Pancreas (tissue), 10 donors: ENCODE measurements around the gene UVRAG. TPM values are rescaled to one million over a fixed set of nuclear protein-coding genes. Genes with fewer than 3 reads are reported as not detected.

Experiments
- ATAC-seq, 4 donors: fragments of 200-7000 bp; cut with Tn5 transposase; one replicate each; pipeline versions ENCODE4 v1.8.0 to v1.9.1; 2020; ENCODE audit warnings: mild to moderate bottlenecking in 4 of 4, moderate library complexity in 4 of 4
- DNase-seq, 6 donors: peaks; one replicate each; pipeline ENCODE4 v3.0.0-alpha.2; 2020
- FAIRE-seq: peaks from 2 replicates; lab custom pipeline; 2012; peaks lifted over from hg19 to GRCh38; lab: Jason Lieb, UNC
- H3K27ac ChIP-seq, 4 donors: fragments of 200-600 bp; sonication (generic); 1 replicate in 3 of 4; 2 replicates in 1 of 4; pipeline versions ENCODE4 v1.5.0 to v1.8.0; 2020
- H3K27me3 ChIP-seq, 4 donors: fragments of 200-600 bp; one replicate each; pipeline ENCODE4 v1.8.0; 2021
- H3K36me3 ChIP-seq, 3 donors: fragments of 200-600 bp; sonication (generic) in 1 of 3; one replicate each; pipeline versions ENCODE4 v1.5.0 to v1.8.0; 2020 to 2021
- H3K4me1 ChIP-seq, 3 donors: fragments of 200-600 bp; one replicate each; pipeline ENCODE4 v1.8.0; 2021
- H3K4me3 ChIP-seq, 4 donors: fragments of 200-600 bp; sonication (generic) in 2 of 4; one replicate each; pipeline versions ENCODE4 v1.5.0 to v1.8.0; 2020 to 2021
- H3K9me3 ChIP-seq, 4 donors: fragments of 200-600 bp; one replicate each; pipeline ENCODE4 v1.8.0; 2021
- WGBS, 2 donors: extraction: QIAGEN DNeasy Blood & Tissue Kit; methylation state at CpG; one replicate each; pipeline ENCODE4 v1.1.7; 2013; 5-methylcytosine and 5-hydroxymethylcytosine counted together
- intact Hi-C, 3 donors: fragments of 100-400 bp; cut with DNase I; formaldehyde crosslinking; loops; one replicate each; pipeline versions ENCODE4 v1.11.1 to v1.14.2; 2022
- polyA plus RNA-seq, 2 donors: library from polyadenylated mRNA; stranded (reverse); fragments of 200-250 nt; gene quantifications; one replicate each; pipeline ENCODE4 v1.2.3, GENCODE V29; 2013
- total RNA-seq, 6 donors: library from RNA; stranded (reverse); fragmentation: NEBNext Ultra II Directional in 4 of 6; extraction: Animal tissue kit (Norgen Biotek cat#: 25700) in 4 of 6; gene quantifications; one replicate each; pipeline versions ENCODE4 v1.2.1 to v1.2.4, GENCODE V29; 2021 to 2023
- TF ChIP-seq, protein P1 (sequence below), 4 donors: fragments of 200-600 bp; sonication (generic) in 3 of 4; IDR thresholded peaks; one replicate each; pipeline versions ENCODE4 v1.5.0 to v1.8.0; 2021; ENCODE audit warnings: antibody characterized with exemption in 4 of 4
- donor health status: healthy with polysubstance abuse.
- donor health status: DM: no; HTN: no; CAD: no; lungs with moderate emphysema.
- donor health status: DM: no; HTN: no; CAD: no.
- donor health status: control.
- donor health status: control.
- donor health status: Bipolar disorder and iron deficiency.
- donor health status: DM: yes; HTN: yes; CAD: no.
- donor health status: DM: no; HTN: no; CAD: no.
- donor health status: DM: no; HTN: no; CAD: no.
- donor health status: DM: yes; HTN: yes; CAD: no.

Gene UVRAG
- total and polyA plus RNA-seq, 8 donors = 3.3 to 17.2 (median 7.6) TPM

DNA sequence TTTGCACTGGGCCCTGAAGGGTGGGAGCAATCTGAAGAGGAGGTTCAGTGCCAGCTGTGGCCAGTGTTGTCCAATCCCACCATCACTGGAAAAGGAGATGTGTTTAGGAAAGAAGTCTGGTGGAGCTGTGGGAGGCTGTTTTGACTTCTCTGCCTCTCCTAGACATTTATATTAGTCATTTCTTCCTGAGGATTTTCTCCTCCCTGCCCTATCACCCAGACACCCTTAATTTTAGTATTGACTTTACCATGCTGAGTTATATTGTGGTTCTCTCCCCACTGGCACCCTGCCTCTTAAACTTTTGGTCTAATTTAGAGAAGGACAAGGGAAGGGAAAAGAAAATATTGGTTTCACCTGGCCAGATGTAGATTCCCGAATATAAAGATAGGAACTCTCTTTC lies 232.2 kb downstream of the UVRAG start:
- no peak for FAIRE-seq
- TF ChIP-seq, protein P1, sequence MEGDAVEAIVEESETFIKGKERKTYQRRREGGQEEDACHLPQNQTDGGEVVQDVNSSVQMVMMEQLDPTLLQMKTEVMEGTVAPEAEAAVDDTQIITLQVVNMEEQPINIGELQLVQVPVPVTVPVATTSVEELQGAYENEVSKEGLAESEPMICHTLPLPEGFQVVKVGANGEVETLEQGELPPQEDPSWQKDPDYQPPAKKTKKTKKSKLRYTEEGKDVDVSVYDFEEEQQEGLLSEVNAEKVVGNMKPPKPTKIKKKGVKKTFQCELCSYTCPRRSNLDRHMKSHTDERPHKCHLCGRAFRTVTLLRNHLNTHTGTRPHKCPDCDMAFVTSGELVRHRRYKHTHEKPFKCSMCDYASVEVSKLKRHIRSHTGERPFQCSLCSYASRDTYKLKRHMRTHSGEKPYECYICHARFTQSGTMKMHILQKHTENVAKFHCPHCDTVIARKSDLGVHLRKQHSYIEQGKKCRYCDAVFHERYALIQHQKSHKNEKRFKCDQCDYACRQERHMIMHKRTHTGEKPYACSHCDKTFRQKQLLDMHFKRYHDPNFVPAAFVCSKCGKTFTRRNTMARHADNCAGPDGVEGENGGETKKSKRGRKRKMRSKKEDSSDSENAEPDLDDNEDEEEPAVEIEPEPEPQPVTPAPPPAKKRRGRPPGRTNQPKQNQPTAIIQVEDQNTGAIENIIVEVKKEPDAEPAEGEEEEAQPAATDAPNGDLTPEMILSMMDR (IDR thresholded peaks at IDR 0.05) = no peak
- Histone ChIP-seq H3K27me3 (no peaks in the 10 kb centered on the region), H3K9me3 (no peaks in the 10 kb centered on the region), H3K4me1 (peaks cover 6 to 47% (median 25%) of the 10 kb centered on the region in 3 donors), H3K36me3 (no peaks in the 10 kb centered on the region), H3K4me3 (no peak overlapping the region), H3K27ac (peak overlapping the region in 1 of 4 donors; percentile 39)
- peak in 2 of 4 donors; percentile 28 to 44 for ATAC-seq
- intact Hi-C loops = no loop called here
- WGBS, 2 donors = 38 to 52% methylated on average over 1 of the region's 1 CpG
- DNase-seq = peak in 1 of 6 donors; percentile 26

- peaks cover 6 to 47% (median 25%) of the 10 kb centered on the region in 3 donors for H3K4me1 ChIP-seq
- H3K9me3 ChIP-seq = no peaks in the 10 kb centered on the region
- DNase-seq = no peak
- no peak overlapping the region for H3K4me3 ChIP-seq
- FAIRE-seq = no peak
- no peaks in the 10 kb centered on the region for H3K36me3 ChIP-seq
- no peaks in the 10 kb centered on the region for H3K27me3 ChIP-seq
- ATAC-seq = no peak
- TF ChIP-seq, protein P1 (IDR thresholded peaks at IDR 0.05) = no peak
- intact Hi-C loops = no loop called here
- H3K27ac ChIP-seq = no peak overlapping the region
Observed at GRCh38 chr11:76047766-76048165, 232.8 kb downstream of the UVRAG start.

- H3K27me3 ChIP-seq = no peaks in the 10 kb centered on the region
- ATAC-seq = peak in 1 of 4 donors; percentile 55
- WGBS, 2 donors = 60 to 75% methylated on average over 5 of the region's 5 CpGs
- peak in 2 of 6 donors; percentile 26 to 60 for DNase-seq
- intact Hi-C loops = no loop called here
- no peak overlapping the region for H3K27ac ChIP-seq
- H3K4me3 ChIP-seq = no peak overlapping the region
- TF ChIP-seq, protein P1 (IDR thresholded peaks at IDR 0.05) = no peak
- peaks cover 6 to 41% (median 25%) of the 10 kb centered on the region in 3 donors for H3K4me1 ChIP-seq
- no peaks in the 10 kb centered on the region for H3K9me3 ChIP-seq
- no peaks in the 10 kb centered on the region for H3K36me3 ChIP-seq
- FAIRE-seq = no peak
Observed at GRCh38 chr11:76048763-76049162, 233.8 kb downstream of the UVRAG start.

DNA sequence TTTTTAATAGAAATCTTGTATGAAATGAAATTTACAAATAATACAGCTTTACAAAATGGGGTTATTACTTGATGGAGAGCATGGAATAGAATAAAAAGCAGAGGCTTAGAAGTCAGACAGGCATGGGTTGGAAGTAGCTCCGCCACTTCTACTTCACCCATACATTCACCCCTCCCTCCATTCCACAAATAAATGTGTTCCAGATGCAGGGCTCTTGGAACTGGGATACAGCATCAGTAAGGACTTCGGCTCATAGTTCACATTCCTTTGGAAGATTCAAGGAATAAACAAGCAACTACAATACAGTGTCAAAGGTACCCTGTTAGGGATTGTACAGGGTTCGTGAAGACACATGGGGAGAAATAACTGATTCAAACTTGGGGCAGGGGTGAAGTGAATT lies 234.5 kb downstream of the UVRAG start:
- H3K27me3 ChIP-seq = no peaks in the 10 kb centered on the region
- DNase-seq (no peak), ATAC-seq (no peak), FAIRE-seq (no peak)
- no peak overlapping the region for H3K4me3 ChIP-seq
- TF ChIP-seq, protein P1 (IDR thresholded peaks at IDR 0.05) = no peak
- intact Hi-C loops = no loop called here
- peaks cover 6 to 38% (median 25%) of the 10 kb centered on the region in 3 donors for H3K4me1 ChIP-seq
- H3K9me3 ChIP-seq = no peaks in the 10 kb centered on the region
- no peak overlapping the region for H3K27ac ChIP-seq
- 86 to 94% methylated on average over 3 of the region's 3 CpGs for WGBS, 2 donors
- no peaks in the 10 kb centered on the region for H3K36me3 ChIP-seq

GRCh38 chr11:76051937-76052336 lies 236.9 kb downstream of the UVRAG start:
- ATAC-seq (no peak), DNase-seq (no peak), FAIRE-seq (no peak)
- H3K9me3 ChIP-seq = no peaks in the 10 kb centered on the region
- 85 to 86% methylated on average over 2 of the region's 2 CpGs for WGBS, 2 donors
- H3K27ac ChIP-seq = no peak overlapping the region
- TF ChIP-seq, protein P1 (IDR thresholded peaks at IDR 0.05) = no peak
- intact Hi-C loops = no loop called here
- peaks cover 0 to 15% (median 9%) of the 10 kb centered on the region in 3 donors for H3K4me1 ChIP-seq
- no peak overlapping the region for H3K4me3 ChIP-seq
- H3K27me3 ChIP-seq = no peaks in the 10 kb centered on the region
- H3K36me3 ChIP-seq = no peaks in the 10 kb centered on the region
